K562 (cell line): ENCODE results near the gene OSCP1. TPM values are rescaled to one million over a fixed set of nuclear protein-coding genes. Genes with fewer than 3 reads are reported as not detected.

Experiments used
- MYC ChIP-seq, 2 experiments: fragments of 250-450 bp in 1 of 2; sonication (Bioruptor Pico) in 1 of 2; IDR thresholded peaks; 2 replicates each; pipeline versions ENCODE4 v1.5.1 to v1.6.1; 2012 to 2021; ENCODE audit warnings: low read depth in 2 of 2, borderline replicate concordance in 1 of 2, improper control_type of control experiment in 1 of 2, low read length in 1 of 2, mild to moderate bottlenecking in 1 of 2, moderate library complexity in 1 of 2
- POLR2B ChIP-seq: fragments of 450-650 bp; IDR thresholded peaks from 2 replicates; pipeline ENCODE4 v1.6.1; 2018; ENCODE audit warnings: low read depth; ENCODE audit not compliant: partially characterized antibody
- PRPF4 ChIP-seq: fragments of 200-400 bp; formaldehyde crosslinking; IDR thresholded peaks from one replicate; pipeline ENCODE4 v1.6.1; 2017; ENCODE audit warnings: low read length, low read depth, mild to moderate bottlenecking; ENCODE audit not compliant: insufficient read depth, poor library complexity, severe bottlenecking
- SP1 ChIP-seq: sonication (generic); formaldehyde crosslinking; IDR thresholded peaks from 2 replicates; pipeline ENCODE4 v1.8.1; 2022; ENCODE audit warnings: mild to moderate bottlenecking, missing genetic modification reagents
- TEAD4 ChIP-seq, 2 experiments: sonication (generic) in 1 of 2; formaldehyde crosslinking in 1 of 2; IDR thresholded peaks; 2 replicates each; pipeline versions ENCODE4 v1.6.1 to v1.8.0; 2012 to 2022; ENCODE audit warnings: borderline replicate concordance in 1 of 2, inconsistent platforms in 1 of 2, low read length in 1 of 2, mild to moderate bottlenecking in 1 of 2, missing genetic modification reagents in 1 of 2
- TGIF2 ChIP-seq: sonication (generic); formaldehyde crosslinking; IDR thresholded peaks from 2 replicates; pipeline ENCODE4 v1.8.1; 2022; ENCODE audit warnings: mild to moderate bottlenecking, missing genetic modification reagents, moderate library complexity
- polyA plus RNA-seq, 8 experiments: library from polyadenylated mRNA; depleted of rRNA in 4 of 8; stranded (reverse) in 5 of 8; unstranded in 3 of 8; fragments of >200 nt; fragmentation: Nextera tagmentation in 2 of 8; fragmentation: Illumina TruSeq in 1 of 8; extraction: Ambion mirVana in 2 of 8; extraction: Trizol in 1 of 8; gene quantifications; 2 replicates each; pipeline versions ENCODE4 v1.2.1 to v1.2.3, GENCODE V29; 2011 to 2014; ENCODE audit warnings: inconsistent platforms in 1 of 8, missing spikeins in 1 of 8
- total RNA-seq, 7 experiments: library from RNA; depleted of rRNA in 6 of 7; stranded (reverse); fragments of >200 nt in 6 of 7; fragmentation: Illumina TruSeq in 2 of 7; extraction: Trizol in 2 of 7; gene quantifications; 2 replicates each; pipeline versions ENCODE4 v1.2.1 to v1.2.3, GENCODE V29; 2011 to 2021; ENCODE audit warnings: low replicate concordance in 1 of 7
- TF ChIP-seq, protein P1 (sequence below): sonication (generic); formaldehyde crosslinking; IDR thresholded peaks from 2 replicates; pipeline ENCODE4 v1.8.1; 2023; ENCODE audit warnings: mild to moderate bottlenecking, missing genetic modification reagents
- TF ChIP-seq, protein P2 (sequence below): sonication (generic); formaldehyde crosslinking; IDR thresholded peaks from 2 replicates; pipeline ENCODE4 v1.8.0; 2022; ENCODE audit warnings: mild to moderate bottlenecking, low read depth, missing genetic modification reagents
- TF ChIP-seq, protein P3 (sequence below): fragments of 250-450 bp; sonication (Bioruptor Pico); IDR thresholded peaks from 2 replicates; pipeline ENCODE4 v1.8.0; 2021; ENCODE audit warnings: moderate library complexity, mild to moderate bottlenecking, inconsistent platforms
- TF ChIP-seq, protein P4 (sequence below), 2 experiments: fragments of 200-800 bp in 1 of 2; sonication (Bioruptor generic) in 1 of 2; sonication (generic) in 1 of 2; formaldehyde crosslinking in 1 of 2; IDR thresholded peaks in 1 of 2; conservative IDR thresholded peaks in 1 of 2; 2 replicates each; pipeline versions ENCODE4 v1.5.0 to v1.6.1; 2016 to 2020; ENCODE audit warnings: missing compliant biosample characterization in 1 of 2, missing genetic modification characterization in 1 of 2, missing genetic modification reagents in 1 of 2
- TF ChIP-seq, protein P5 (sequence below): fragments of 250-450 bp; sonication (Bioruptor Pico); IDR thresholded peaks from 2 replicates; pipeline ENCODE4 v1.4.0; 2020; ENCODE audit warnings: mild to moderate bottlenecking

OSCP1 gene
- total and polyA plus RNA-seq, 9 of the 15 experiments (the other 6 are each of a cell fraction or from before 2014, with no cell fraction given): 0.15 to 0.40 (median 0.33) TPM; not detected in 5

DNA sequence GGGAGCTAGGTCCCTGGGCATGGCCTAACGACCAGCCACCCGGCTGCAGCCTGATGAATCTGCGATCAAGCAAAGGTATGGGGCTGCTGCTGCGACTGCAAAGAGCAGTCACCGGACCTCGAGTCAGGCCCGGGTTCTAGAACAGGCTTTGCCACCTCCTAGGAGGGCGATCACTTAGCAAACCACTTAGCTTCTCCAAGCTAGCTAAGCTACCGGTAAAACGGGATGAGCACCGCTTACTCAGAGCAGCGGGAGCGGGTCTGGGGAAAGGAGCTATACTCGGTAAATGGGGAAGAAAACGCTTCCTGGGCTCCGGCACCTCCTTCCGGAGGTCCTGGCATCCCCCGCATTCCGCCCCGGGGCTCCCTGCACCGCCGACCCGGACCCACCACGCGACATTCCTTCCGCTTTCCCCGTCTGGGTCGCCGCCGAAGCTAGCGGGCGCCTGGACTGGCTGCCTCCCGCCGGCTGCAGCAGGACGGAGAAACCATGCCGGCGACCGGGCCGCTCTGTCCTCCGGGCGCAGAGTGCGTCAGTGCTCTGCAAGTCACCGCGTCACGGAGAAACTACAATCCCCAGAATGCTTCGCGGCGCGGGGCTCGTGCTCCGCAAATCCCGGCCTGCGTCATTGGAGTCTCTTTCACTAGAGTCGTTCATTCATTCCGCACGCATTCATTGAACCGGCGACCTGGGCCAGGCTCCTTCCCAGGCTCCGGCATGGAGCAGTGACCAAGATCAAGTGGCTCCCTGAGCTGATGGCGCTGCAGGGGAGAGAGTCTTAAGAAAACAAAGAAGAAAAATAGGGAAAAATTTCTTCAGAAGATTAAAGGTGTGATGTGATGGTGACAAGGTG is 52.6 kb downstream of the OSCP1 start, which contains the start of gene LSM10 (continued):
- TF ChIP-seq MYC (IDR thresholded peaks at IDR 0.05; ENCODE audit: low read depth, low read length) (peak; percentile 92), MYC (CRISPR knock-in tag; IDR thresholded peaks at IDR 0.05; ENCODE audit: borderline replicate concordance, low read depth) (0 out of 2 replicates have a peak, but pooled peaks have one; percentile 59), POLR2B (peak; percentile 96), PRPF4 (peak; percentile 24), TEAD4 (IDR thresholded peaks at IDR 0.05; ENCODE audit: low read length) (peak; percentile 39; the same call in 1 of the 2 replicates), TEAD4 (CRISPR knock-in tag; IDR thresholded peaks at IDR 0.05; ENCODE audit: borderline replicate concordance) (no peak), SP1 (CRISPR knock-in tag) (peak; percentile 74), TGIF2 (CRISPR knock-in tag) (no peak)
- TF ChIP-seq, protein P1, sequence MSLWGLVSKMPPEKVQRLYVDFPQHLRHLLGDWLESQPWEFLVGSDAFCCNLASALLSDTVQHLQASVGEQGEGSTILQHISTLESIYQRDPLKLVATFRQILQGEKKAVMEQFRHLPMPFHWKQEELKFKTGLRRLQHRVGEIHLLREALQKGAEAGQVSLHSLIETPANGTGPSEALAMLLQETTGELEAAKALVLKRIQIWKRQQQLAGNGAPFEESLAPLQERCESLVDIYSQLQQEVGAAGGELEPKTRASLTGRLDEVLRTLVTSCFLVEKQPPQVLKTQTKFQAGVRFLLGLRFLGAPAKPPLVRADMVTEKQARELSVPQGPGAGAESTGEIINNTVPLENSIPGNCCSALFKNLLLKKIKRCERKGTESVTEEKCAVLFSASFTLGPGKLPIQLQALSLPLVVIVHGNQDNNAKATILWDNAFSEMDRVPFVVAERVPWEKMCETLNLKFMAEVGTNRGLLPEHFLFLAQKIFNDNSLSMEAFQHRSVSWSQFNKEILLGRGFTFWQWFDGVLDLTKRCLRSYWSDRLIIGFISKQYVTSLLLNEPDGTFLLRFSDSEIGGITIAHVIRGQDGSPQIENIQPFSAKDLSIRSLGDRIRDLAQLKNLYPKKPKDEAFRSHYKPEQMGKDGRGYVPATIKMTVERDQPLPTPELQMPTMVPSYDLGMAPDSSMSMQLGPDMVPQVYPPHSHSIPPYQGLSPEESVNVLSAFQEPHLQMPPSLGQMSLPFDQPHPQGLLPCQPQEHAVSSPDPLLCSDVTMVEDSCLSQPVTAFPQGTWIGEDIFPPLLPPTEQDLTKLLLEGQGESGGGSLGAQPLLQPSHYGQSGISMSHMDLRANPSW (CRISPR knock-in tag): peak; percentile 90; the same call in 1 of the 2 replicates
- TF ChIP-seq, protein P2, sequence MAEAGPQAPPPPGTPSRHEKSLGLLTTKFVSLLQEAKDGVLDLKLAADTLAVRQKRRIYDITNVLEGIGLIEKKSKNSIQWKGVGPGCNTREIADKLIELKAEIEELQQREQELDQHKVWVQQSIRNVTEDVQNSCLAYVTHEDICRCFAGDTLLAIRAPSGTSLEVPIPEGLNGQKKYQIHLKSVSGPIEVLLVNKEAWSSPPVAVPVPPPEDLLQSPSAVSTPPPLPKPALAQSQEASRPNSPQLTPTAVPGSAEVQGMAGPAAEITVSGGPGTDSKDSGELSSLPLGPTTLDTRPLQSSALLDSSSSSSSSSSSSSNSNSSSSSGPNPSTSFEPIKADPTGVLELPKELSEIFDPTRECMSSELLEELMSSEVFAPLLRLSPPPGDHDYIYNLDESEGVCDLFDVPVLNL: 0 out of 2 replicates have a peak, but pooled peaks have one; percentile 36
- TF ChIP-seq, protein P3, sequence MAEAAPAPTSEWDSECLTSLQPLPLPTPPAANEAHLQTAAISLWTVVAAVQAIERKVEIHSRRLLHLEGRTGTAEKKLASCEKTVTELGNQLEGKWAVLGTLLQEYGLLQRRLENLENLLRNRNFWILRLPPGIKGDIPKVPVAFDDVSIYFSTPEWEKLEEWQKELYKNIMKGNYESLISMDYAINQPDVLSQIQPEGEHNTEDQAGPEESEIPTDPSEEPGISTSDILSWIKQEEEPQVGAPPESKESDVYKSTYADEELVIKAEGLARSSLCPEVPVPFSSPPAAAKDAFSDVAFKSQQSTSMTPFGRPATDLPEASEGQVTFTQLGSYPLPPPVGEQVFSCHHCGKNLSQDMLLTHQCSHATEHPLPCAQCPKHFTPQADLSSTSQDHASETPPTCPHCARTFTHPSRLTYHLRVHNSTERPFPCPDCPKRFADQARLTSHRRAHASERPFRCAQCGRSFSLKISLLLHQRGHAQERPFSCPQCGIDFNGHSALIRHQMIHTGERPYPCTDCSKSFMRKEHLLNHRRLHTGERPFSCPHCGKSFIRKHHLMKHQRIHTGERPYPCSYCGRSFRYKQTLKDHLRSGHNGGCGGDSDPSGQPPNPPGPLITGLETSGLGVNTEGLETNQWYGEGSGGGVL (CRISPR knock-in tag): no peak
- TF ChIP-seq, protein P4, sequence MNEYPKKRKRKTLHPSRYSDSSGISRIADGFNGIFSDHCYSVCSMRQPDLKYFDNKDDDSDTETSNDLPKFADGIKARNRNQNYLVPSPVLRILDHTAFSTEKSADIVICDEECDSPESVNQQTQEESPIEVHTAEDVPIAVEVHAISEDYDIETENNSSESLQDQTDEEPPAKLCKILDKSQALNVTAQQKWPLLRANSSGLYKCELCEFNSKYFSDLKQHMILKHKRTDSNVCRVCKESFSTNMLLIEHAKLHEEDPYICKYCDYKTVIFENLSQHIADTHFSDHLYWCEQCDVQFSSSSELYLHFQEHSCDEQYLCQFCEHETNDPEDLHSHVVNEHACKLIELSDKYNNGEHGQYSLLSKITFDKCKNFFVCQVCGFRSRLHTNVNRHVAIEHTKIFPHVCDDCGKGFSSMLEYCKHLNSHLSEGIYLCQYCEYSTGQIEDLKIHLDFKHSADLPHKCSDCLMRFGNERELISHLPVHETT (CRISPR knock-in tag; conservative IDR thresholded peaks at IDR 0.05 in 1 of 2, IDR thresholded peaks at IDR 0.05 in 1 of 2): peak in 1 of 2 experiments; percentile 40; a peak in 2 of 4 replicates
- TF ChIP-seq, protein P5, sequence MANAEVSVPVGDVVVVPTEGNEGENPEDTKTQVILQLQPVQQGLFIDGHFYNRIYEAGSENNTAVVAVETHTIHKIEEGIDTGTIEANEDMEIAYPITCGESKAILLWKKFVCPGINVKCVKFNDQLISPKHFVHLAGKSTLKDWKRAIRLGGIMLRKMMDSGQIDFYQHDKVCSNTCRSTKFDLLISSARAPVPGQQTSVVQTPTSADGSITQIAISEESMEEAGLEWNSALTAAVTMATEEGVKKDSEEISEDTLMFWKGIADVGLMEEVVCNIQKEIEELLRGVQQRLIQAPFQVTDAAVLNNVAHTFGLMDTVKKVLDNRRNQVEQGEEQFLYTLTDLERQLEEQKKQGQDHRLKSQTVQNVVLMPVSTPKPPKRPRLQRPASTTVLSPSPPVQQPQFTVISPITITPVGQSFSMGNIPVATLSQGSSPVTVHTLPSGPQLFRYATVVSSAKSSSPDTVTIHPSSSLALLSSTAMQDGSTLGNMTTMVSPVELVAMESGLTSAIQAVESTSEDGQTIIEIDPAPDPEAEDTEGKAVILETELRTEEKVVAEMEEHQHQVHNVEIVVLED: peak; percentile 89
